IPS DF 4.7 (cell line): Measurements from ENCODE around the gene KLK8.
"Not testable (repeated sequence)": the region's sequence is repeated elsewhere in the genome, so short reads cannot be mapped to it uniquely, and the experiment has no call there.

Experiments used
- DNase-seq: peaks from one replicate; pipeline ENCODE4 v3.0.0-alpha.2; 2013; ENCODE audit warnings: low spot score; ENCODE audit errors: extremely low read depth

Gene KLK8

GRCh38 chr19:51018745-51019543, 17.5 kb upstream of the KLK8 start:
- DNase-seq = no peak

- DNase-seq = no peak
Observed at GRCh38 chr19:51016798-51017683, 15.6 kb upstream of the KLK8 start.

- no peak for DNase-seq
Observed at GRCh38 chr19:51015691-51016267, 14.4 kb upstream of the KLK8 start.

GRCh38 chr19:51014242-51014641, 12.8 kb upstream of the KLK8 start:
- DNase-seq = no peak

GRCh38 chr19:51012661-51013190, 11.3 kb upstream of the KLK8 start:
- DNase-seq = no peak

GRCh38 chr19:51010066-51010795, 8.8 kb upstream of the KLK8 start:
- no peak for DNase-seq

GRCh38 chr19:51009061-51009891, 7.9 kb upstream of the KLK8 start:
- no peak for DNase-seq

- DNase-seq = no peak
Observed at GRCh38 chr19:51007488-51007887, 6.1 kb upstream of the KLK8 start.

GRCh38 chr19:51006406-51006805, 5.0 kb upstream of the KLK8 start:
- DNase-seq = no peak

- no peak for DNase-seq
Observed at GRCh38 chr19:51005248-51005647, 3.8 kb upstream of the KLK8 start.

GRCh38 chr19:51003316-51003715, 1.9 kb upstream of the KLK8 start:
- DNase-seq = no peak

- no peak for DNase-seq
Observed at GRCh38 chr19:51002542-51003311, 1.3 kb upstream of the KLK8 start.

GRCh38 chr19:51002089-51002532, 707 bp upstream of the KLK8 start:
- DNase-seq = no peak

GRCh38 chr19:51000981-51001380, 423 bp downstream of the KLK8 start:
- DNase-seq = no peak

- DNase-seq = no peak
Observed at GRCh38 chr19:51000426-51000825, 978 bp downstream of the KLK8 start.

GRCh38 chr19:50998686-50999085, 2.7 kb downstream of the KLK8 start:
- DNase-seq = no peak

GRCh38 chr19:50998061-50998460, 3.3 kb downstream of the KLK8 start:
- DNase-seq = no peak

GRCh38 chr19:50994129-50994528, 7.3 kb downstream of the KLK8 start:
- no peak for DNase-seq

- DNase-seq = no peak
Observed at GRCh38 chr19:50992666-50993035, 8.8 kb downstream of the KLK8 start.

- DNase-seq = not testable (repeated sequence)
Observed at GRCh38 chr19:50984416-50984815, 17.0 kb downstream of the KLK8 start.
